ENCODE results near the gene TOLLIP. TPM values are rescaled to one million over a fixed set of nuclear protein-coding genes. Genes with fewer than 3 reads are reported as not detected.
"Not testable (repeated sequence)": the region's sequence is repeated elsewhere in the genome, so short reads cannot be mapped to it uniquely, and the experiment has no call there.

The TOLLIP gene
- total RNA-seq, 2 donors from 2014 or later, result 40.2 to 56.3 TPM

GRCh38 chr11:1274501-1274900 lies 34.9 kb downstream of the TOLLIP start:
- Mint-ChIP-seq H3K4me3 (no peak overlapping the region), H3K36me3 (ENCODE audit: low read depth) (no peaks in the 10 kb centered on the region), H3K4me1 (peaks cover 7% of the 10 kb centered on the region), H3K27me3 (no peaks in the 10 kb centered on the region), H3K27ac (no peak overlapping the region)
- ATAC-seq (no peak), DNase-seq (no peak)
- H3K9me3 ChIP-seq (ENCODE audit: control insufficient read depth, low read length, poor library complexity, severe bottlenecking), result no peaks in the 10 kb centered on the region

DNA sequence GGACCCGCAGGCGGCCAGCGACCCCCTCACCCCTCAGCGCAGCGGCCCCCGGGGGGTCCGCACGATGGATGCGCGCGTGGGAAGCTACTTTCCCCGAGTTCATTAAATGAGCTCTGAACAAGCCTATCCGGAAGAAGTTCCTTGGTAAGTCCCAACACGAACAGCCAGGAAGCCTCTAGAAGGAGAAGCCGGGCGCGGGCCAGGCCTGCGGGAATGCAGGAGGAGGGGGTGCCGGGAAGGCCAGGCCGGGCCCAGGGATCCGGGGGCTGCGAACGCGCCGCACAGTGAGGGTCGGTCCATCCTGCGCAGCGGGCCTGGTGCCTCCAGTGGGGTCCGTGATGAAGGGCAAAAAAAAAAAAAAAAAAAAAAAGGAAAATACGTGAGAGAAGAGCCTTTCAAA lies 36.9 kb downstream of the TOLLIP start:
- H3K4me3 Mint-ChIP-seq, result no peak overlapping the region
- H3K4me1 Mint-ChIP-seq, result peaks cover 2% of the 10 kb centered on the region

DNA sequence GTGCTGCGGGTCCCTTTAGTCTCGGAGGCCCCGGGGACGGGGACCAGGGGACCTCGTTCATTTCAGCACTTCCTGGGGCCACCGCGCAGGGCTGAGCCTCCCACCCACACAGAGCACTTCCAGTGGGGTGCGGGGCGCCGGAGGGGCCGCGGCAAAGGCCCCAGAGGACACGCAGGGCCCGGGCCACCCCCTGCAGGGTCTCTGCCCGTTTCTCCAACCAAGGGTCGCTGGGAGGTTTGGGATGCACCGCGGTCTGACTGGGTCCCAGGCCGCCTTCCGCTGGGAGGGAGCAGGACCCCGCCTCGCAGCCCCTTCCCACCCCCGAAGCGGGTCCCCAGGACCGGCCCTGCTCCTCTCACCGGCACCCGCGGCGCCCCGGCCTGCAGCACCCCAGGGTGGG lies 37.5 kb downstream of the TOLLIP start:
- ATAC-seq, result no peak
- no peaks in the 10 kb centered on the region for H3K36me3 Mint-ChIP-seq (ENCODE audit: low read depth)
- peaks cover 3% of the 10 kb centered on the region for H3K4me1 Mint-ChIP-seq
- DNase-seq, result no peak
- no peaks in the 10 kb centered on the region for H3K9me3 ChIP-seq (ENCODE audit: control insufficient read depth, low read length, poor library complexity, severe bottlenecking)
- H3K27ac Mint-ChIP-seq, result no peak overlapping the region
- H3K4me3 Mint-ChIP-seq, result no peak overlapping the region
- no peaks in the 10 kb centered on the region for H3K27me3 Mint-ChIP-seq

More for the DNA sequence above, 36.9 kb downstream of the TOLLIP start:
- H3K27me3 Mint-ChIP-seq, result no peaks in the 10 kb centered on the region
- no peak overlapping the region for H3K27ac Mint-ChIP-seq
- ATAC-seq (no peak), DNase-seq (no peak)
- H3K36me3 Mint-ChIP-seq (ENCODE audit: low read depth), result no peaks in the 10 kb centered on the region
- no peaks in the 10 kb centered on the region for H3K9me3 ChIP-seq (ENCODE audit: control insufficient read depth, low read length, poor library complexity, severe bottlenecking)

DNA sequence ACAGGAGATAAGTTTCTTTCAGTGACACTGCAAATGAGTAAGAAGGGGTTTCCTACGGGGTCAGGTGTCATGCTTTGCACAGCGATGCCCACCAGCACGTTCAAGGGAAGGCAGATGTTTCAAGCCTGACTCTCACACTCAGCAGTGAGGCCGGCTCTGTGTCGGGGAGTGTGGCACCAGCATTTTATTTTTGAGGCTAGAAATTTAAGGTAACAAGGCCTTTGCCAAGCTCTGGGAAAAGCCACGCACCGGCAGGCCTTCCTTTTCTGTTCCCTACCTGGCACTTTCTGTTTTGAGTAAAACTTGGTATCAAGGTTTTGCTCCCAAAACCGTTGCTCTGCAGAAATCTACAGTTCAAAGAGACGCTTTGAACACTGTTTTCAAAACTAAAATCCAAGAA lies 38.0 kb downstream of the TOLLIP start:
- Mint-ChIP-seq H3K36me3 (ENCODE audit: low read depth) (no peaks in the 10 kb centered on the region), H3K4me1 (peaks cover 3% of the 10 kb centered on the region), H3K27me3 (no peaks in the 10 kb centered on the region), H3K27ac (no peak overlapping the region), H3K4me3 (no peak overlapping the region)
- DNase-seq (no peak), ATAC-seq (no peak)
- no peaks in the 10 kb centered on the region for H3K9me3 ChIP-seq (ENCODE audit: control insufficient read depth, low read length, poor library complexity, severe bottlenecking)

DNA sequence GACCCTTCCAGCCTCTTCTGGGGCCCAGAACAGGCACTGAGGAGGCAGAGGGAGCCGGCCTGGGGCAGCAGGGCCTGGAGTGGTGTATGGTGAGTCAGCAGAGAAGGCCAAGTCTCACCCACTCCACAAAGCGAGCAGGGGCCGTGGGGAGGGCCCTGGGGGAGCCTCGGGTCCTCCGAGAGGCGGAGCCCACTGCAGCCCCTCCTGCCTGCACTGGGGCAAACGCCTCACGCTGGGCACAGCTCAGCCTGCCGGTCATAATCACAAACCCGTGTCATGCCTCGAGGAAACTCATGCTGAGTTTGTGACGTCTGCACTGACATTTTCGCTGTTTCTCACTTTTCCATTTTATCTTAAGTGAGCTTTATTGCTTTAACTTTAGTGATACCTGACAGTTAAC lies 38.4 kb downstream of the TOLLIP start:
- Mint-ChIP-seq H3K27me3 (no peaks in the 10 kb centered on the region), H3K27ac (no peak overlapping the region), H3K4me1 (peaks cover 3% of the 10 kb centered on the region), H3K4me3 (no peak overlapping the region), H3K36me3 (ENCODE audit: low read depth) (no peaks in the 10 kb centered on the region)
- no peaks in the 10 kb centered on the region for H3K9me3 ChIP-seq (ENCODE audit: control insufficient read depth, low read length, poor library complexity, severe bottlenecking)
- DNase-seq (no peak), ATAC-seq (no peak)

DNA sequence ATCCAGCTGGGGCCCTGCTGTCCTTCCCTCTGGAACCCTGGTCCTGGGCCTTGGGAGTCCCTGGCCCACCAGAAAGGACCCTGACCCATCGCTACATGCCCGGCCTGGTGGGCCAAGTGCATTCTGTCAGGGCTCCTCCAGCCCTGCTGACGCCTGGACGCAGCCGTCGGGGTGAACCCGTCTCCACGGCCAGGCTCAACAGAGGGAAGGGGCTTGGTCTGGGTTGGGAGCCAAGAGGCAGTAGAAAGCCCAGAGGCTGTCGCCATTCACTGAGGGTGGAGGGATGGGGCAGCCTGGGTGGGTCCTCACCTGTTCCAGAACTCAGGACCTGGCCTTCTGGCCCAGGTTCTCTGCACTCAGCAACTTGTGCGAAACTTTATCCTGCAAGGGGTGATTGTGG lies 39.0 kb downstream of the TOLLIP start:
- no peak overlapping the region for H3K4me3 Mint-ChIP-seq
- no peaks in the 10 kb centered on the region for H3K27me3 Mint-ChIP-seq
- ATAC-seq, result no peak

GRCh38 chr11:1269957-1270356 lies 39.5 kb downstream of the TOLLIP start:
- Mint-ChIP-seq H3K27ac (peak overlapping the region; percentile 66), H3K4me1 (peaks cover 3% of the 10 kb centered on the region), H3K36me3 (ENCODE audit: low read depth) (no peaks in the 10 kb centered on the region), H3K4me3 (no peak overlapping the region), H3K27me3 (no peaks in the 10 kb centered on the region)
- no peak for DNase-seq
- no peak for ATAC-seq
- H3K9me3 ChIP-seq (ENCODE audit: control insufficient read depth, low read length, poor library complexity, severe bottlenecking), result no peaks in the 10 kb centered on the region

More for the DNA sequence above, 39.0 kb downstream of the TOLLIP start:
- no peak for DNase-seq
- Mint-ChIP-seq H3K4me1 (peaks cover 3% of the 10 kb centered on the region), H3K27ac (peak overlapping the region; percentile 66), H3K36me3 (ENCODE audit: low read depth) (no peaks in the 10 kb centered on the region)
- no peaks in the 10 kb centered on the region for H3K9me3 ChIP-seq (ENCODE audit: control insufficient read depth, low read length, poor library complexity, severe bottlenecking)

- Mint-ChIP-seq H3K4me1 (peaks cover 7% of the 10 kb centered on the region), H3K4me3 (no peak overlapping the region), H3K27ac (no peak overlapping the region), H3K27me3 (no peaks in the 10 kb centered on the region), H3K36me3 (ENCODE audit: low read depth) (no peaks in the 10 kb centered on the region)
- DNase-seq, result no peak
- no peak for ATAC-seq
- H3K9me3 ChIP-seq (ENCODE audit: control insufficient read depth, low read length, poor library complexity, severe bottlenecking), result no peaks in the 10 kb centered on the region
Measured at GRCh38 chr11:1267441-1268100, 41.9 kb downstream of the TOLLIP start.

DNA sequence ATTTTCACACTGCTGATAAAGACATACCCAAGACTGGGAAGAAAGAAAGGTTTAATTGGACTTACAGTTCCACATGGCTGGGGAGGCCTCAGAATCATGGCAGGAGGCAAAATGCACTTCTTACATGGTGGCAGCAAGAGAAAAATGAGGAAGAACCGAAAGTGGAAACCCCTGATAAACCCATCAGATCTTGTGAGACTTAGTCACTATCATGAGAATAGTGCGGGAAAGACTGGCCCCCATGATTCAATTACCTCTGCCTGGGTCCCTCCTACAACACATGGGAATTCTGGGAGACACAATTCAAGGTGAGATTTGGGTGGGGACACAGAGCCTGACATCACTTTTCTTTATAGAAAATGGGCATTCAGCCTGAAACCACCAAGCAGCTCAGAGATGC lies 42.5 kb downstream of the TOLLIP start:
- not testable (repeated sequence) for H3K27me3 Mint-ChIP-seq; H3K4me3 Mint-ChIP-seq; DNase-seq; H3K27ac Mint-ChIP-seq; H3K36me3 Mint-ChIP-seq (ENCODE audit: low read depth); ATAC-seq; H3K9me3 ChIP-seq (ENCODE audit: control insufficient read depth, low read length, poor library complexity, severe bottlenecking)
- peaks cover 10% of the 10 kb centered on the region for H3K4me1 Mint-ChIP-seq

GRCh38 chr11:1265480-1265879 lies 44.0 kb downstream of the TOLLIP start:
- H3K36me3 Mint-ChIP-seq (ENCODE audit: low read depth); H3K27ac Mint-ChIP-seq; ATAC-seq; DNase-seq; H3K9me3 ChIP-seq (ENCODE audit: control insufficient read depth, low read length, poor library complexity, severe bottlenecking); H3K4me3 Mint-ChIP-seq; H3K27me3 Mint-ChIP-seq: not testable (repeated sequence)
- H3K4me1 Mint-ChIP-seq, result peaks cover 12% of the 10 kb centered on the region

DNA sequence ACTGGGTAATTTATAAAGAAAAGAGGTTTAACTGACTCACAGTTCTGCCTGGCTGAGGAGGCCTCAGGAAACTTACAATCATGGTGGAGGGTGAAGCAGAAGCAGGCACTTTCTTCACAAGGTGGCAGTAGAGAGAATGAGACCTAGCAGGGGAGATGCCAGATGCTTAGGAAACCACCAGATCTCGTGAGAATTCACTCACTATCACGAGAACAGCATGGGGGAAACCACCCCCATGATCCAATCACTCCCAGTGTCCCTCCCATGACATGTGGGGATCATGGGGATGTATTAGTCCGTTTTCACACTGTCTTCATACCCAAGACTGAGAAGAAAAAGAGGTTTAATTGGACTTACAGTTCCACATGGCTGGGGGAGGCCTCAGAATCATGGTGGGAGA lies 45.0 kb downstream of the TOLLIP start:
- H3K4me3 Mint-ChIP-seq; H3K27ac Mint-ChIP-seq; H3K9me3 ChIP-seq (ENCODE audit: control insufficient read depth, low read length, poor library complexity, severe bottlenecking); H3K36me3 Mint-ChIP-seq (ENCODE audit: low read depth); H3K27me3 Mint-ChIP-seq; DNase-seq: not testable (repeated sequence)
- peaks cover 13% of the 10 kb centered on the region for H3K4me1 Mint-ChIP-seq
- ATAC-seq, result peak; percentile 51

DNA sequence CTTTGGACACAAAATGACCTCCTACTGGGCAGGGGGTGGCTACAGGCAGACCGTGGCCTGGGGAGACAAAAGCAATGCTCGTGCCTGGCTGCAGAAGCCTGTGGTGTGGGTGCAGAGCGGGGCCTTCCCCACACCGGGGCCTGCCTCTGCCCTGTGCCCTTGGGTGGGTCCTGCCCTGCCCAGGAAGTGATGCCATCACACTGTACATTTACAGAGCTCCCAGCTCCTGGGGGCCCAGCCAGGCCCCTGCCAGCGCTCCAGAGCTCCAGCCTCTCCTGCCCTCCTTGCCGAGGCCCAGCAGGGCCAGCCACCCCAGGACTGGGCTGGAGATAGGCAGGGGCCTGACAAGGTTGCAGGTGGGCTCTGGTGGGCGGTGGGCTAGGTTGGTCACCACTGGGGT lies 46.4 kb downstream of the TOLLIP start:
- Mint-ChIP-seq H3K4me1 (peaks cover 13% of the 10 kb centered on the region), H3K27me3 (no peaks in the 10 kb centered on the region), H3K4me3 (peak overlapping the region; percentile 91), H3K27ac (peak overlapping the region; percentile 59), H3K36me3 (ENCODE audit: low read depth) (no peaks in the 10 kb centered on the region)
- ATAC-seq (peak; percentile 42), DNase-seq (no peak)
- H3K9me3 ChIP-seq (ENCODE audit: control insufficient read depth, low read length, poor library complexity, severe bottlenecking), result no peaks in the 10 kb centered on the region

DNA sequence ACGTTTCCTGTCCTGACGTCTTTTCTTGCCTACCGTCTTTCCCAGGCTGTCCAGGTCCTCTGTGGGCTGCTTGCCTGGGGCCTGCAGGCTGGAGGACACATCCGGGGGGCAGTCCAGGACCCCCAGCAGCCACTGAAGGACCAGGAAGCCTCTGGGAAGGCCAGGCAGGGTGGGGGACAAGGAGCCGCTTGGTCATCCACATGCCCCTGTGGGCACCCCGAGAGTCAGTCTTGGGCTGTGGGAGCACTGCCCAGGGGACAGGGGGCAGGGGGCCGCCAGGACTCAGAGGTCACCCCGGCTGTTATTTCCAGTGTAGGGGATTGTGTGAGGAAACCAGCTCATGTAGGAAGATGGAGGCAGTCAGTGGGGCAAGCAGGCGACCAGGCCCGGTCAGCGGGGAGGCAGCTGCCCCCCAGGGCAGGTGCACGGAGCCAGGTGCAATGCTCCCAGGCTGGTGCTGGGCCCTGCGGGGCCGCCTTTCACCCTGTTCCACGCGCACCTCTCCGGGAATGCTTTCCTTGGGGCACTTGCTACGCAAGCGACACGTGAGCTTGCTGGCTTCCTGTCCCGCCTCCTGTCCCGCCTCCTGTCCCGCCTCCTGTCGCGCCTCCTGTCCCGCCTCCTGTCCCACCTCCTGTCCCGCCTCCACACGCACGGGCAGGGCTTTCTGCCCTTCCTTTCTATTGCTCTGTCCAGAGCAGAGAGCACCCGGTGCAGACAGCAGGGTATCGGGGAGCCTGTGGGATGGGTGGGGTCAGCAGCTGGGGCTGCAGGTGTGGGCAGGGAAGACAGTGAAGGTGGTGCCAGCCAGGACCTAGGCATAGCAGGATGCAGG lies 47.0 kb downstream of the TOLLIP start:
- peak overlapping the region; percentile 91 for H3K4me3 Mint-ChIP-seq
- DNase-seq, result peak; percentile 75 to 78 (median 77)
- no peaks in the 10 kb centered on the region for H3K27me3 Mint-ChIP-seq
- peak; percentile 89 for ATAC-seq
- H3K36me3 Mint-ChIP-seq (ENCODE audit: low read depth), result no peaks in the 10 kb centered on the region
- peak overlapping the region; percentile 59 for H3K27ac Mint-ChIP-seq
- peaks cover 13% of the 10 kb centered on the region for H3K4me1 Mint-ChIP-seq
- no peaks in the 10 kb centered on the region for H3K9me3 ChIP-seq (ENCODE audit: control insufficient read depth, low read length, poor library complexity, severe bottlenecking)
